Measurements from ENCODE around the gene SLC16A9. TPM values are rescaled to one million over a fixed set of nuclear protein-coding genes. Genes with fewer than 3 reads are reported as not detected.

Gene SLC16A9
- total RNA-seq, 2 donors from 2014 or later, result 0.42 to 1.2 TPM

GRCh38 chr10:59618666-59619065, 91.0 kb downstream of the SLC16A9 start:
- intact Hi-C loops (cut with DNase I), result no loop called here
- no peak for ATAC-seq
- DNase-seq, result no peak

- ATAC-seq, result no peak
- intact Hi-C loops (cut with DNase I), result no loop called here
- DNase-seq, result no peak
These were observed 91.7 kb downstream of the SLC16A9 start for GRCh38 chr10:59617996-59618395.

GRCh38 chr10:59611048-59611447, 98.6 kb downstream of the SLC16A9 start:
- intact Hi-C loops (cut with DNase I), result no loop called here
- no peak for ATAC-seq

GRCh38 chr10:59607970-59608369, 101.7 kb downstream of the SLC16A9 start:
- ATAC-seq, result no peak
- no peak for DNase-seq
- intact Hi-C loops (cut with DNase I), result no loop called here

More at GRCh38 chr10:59611048-59611447, 98.6 kb downstream of the SLC16A9 start:
- no peak for DNase-seq

GRCh38 chr10:59606551-59606961, 103.1 kb downstream of the SLC16A9 start:
- DNase-seq (no peak), ATAC-seq (no peak)
- intact Hi-C loops (cut with DNase I), result no loop called here

- intact Hi-C loops (cut with DNase I), result no loop called here
- ATAC-seq, result no peak
- DNase-seq, result no peak
These were observed 107.7 kb downstream of the SLC16A9 start for GRCh38 chr10:59601985-59602384.

Other genes starting within 250 kb of the SLC16A9 start
- not detected for gene MRLN, start 43.6 kb upstream of the SLC16A9 start, total RNA-seq
- gene CCDC6, start 196.7 kb upstream of the SLC16A9 start, total RNA-seq, result 10 to 100 TPM; 21.0 to 24.3 TPM

Data from left cardiac atrium (tissue), 4 donors.